Tibial nerve (tissue), 4 donors: ENCODE data around the gene PIGN. TPM values are rescaled to one million over a fixed set of nuclear protein-coding genes. Genes with fewer than 3 reads are reported as not detected.

ENCODE experiments used
- DNase-seq, 2 donors: peaks; one replicate each; pipeline ENCODE4 v3.0.0-alpha.2; 2019; ENCODE audit warnings: low spot score in 2 of 2
- H3K27ac ChIP-seq, 4 donors: fragments of 200-600 bp; sonication (generic) in 3 of 4; one replicate each; pipeline ENCODE4 v1.5.1; 2017 to 2019; ENCODE audit warnings: mild to moderate bottlenecking in 1 of 4
- H3K27me3 ChIP-seq, 2 donors: fragments of 200-600 bp; sonication (generic) in 1 of 2; one replicate each; pipeline versions ENCODE4 v1.5.1 to v1.6.0; 2017 to 2019
- H3K36me3 ChIP-seq, 3 donors: fragments of 200-600 bp; sonication (generic); one replicate each; pipeline ENCODE4 v1.5.1; 2018 to 2019
- H3K4me1 ChIP-seq, 4 donors: fragments of 200-600 bp; sonication (generic) in 3 of 4; one replicate each; pipeline ENCODE4 v1.5.1; 2017 to 2019
- H3K4me3 ChIP-seq, 4 donors: fragments of 200-600 bp; sonication (generic) in 3 of 4; one replicate each; pipeline ENCODE4 v1.5.1; 2017 to 2019; ENCODE audit warnings: mild to moderate bottlenecking in 1 of 4, moderate library complexity in 1 of 4
- H3K9me3 ChIP-seq, 4 donors: fragments of 200-600 bp; sonication (generic) in 3 of 4; one replicate each; pipeline ENCODE4 v1.5.1; 2017 to 2019
- CTCF ChIP-seq, 5 experiments: fragments of 200-600 bp in 3 of 5; fragments of 450-650 bp in 2 of 5; sonication (generic) in 3 of 5; IDR thresholded peaks; one replicate each; pipeline ENCODE4 v1.5.1; 2016 to 2019; ENCODE audit warnings: antibody characterized with exemption in 5 of 5, mild to moderate bottlenecking in 3 of 5, moderate library complexity in 2 of 5
- EP300 ChIP-seq, 2 donors: sonication (generic); formaldehyde crosslinking; IDR thresholded peaks; one replicate each; pipeline ENCODE4 v1.6.1; 2017; ENCODE audit warnings: antibody characterized with exemption in 2 of 2, mild to moderate bottlenecking in 1 of 2
- POLR2A ChIP-seq, 2 donors: fragments of 450-650 bp; IDR thresholded peaks; one replicate each; pipeline ENCODE4 v1.6.1; 2017; ENCODE audit warnings: antibody characterized with exemption in 2 of 2, mild to moderate bottlenecking in 2 of 2, moderate library complexity in 2 of 2
- WGBS, 2 donors: methylation state at CpG; one replicate each; pipeline ENCODE4 v1.1.5; 2018; 5-methylcytosine and 5-hydroxymethylcytosine counted together
- total RNA-seq, 4 donors: library from RNA; depleted of rRNA; stranded (reverse); fragments of >200 nt; gene quantifications; one replicate each; pipeline ENCODE4 v1.1.0, GENCODE V29; 2016

Gene PIGN
- total RNA-seq, 4 donors from 2014 or later, result 24.9 to 40.0 (median 32.5) TPM

- H3K27me3 ChIP-seq, result no peaks in the 10 kb centered on the region
- no peak overlapping the region for H3K27ac ChIP-seq
- H3K4me3 ChIP-seq, result no peak overlapping the region
- 82 to 93% methylated on average over 4 of the region's 4 CpGs for WGBS, 2 donors
- H3K9me3 ChIP-seq, result peaks cover 0 to 8% (median 4%) of the 10 kb centered on the region in 4 donors
- H3K36me3 ChIP-seq, result peaks cover 0 to 63% (median 0%) of the 10 kb centered on the region in 3 donors
- TF ChIP-seq POLR2A (IDR thresholded peaks at IDR 0.05) (no peak), CTCF (IDR thresholded peaks at IDR 0.05) (no peak), EP300 (IDR thresholded peaks at IDR 0.05) (no peak)
- no peaks in the 10 kb centered on the region for H3K4me1 ChIP-seq
- no peak for DNase-seq
These were observed 89.2 kb downstream of the PIGN start for GRCh38 chr18:62097698-62098097.

- no peak overlapping the region for H3K27ac ChIP-seq
- H3K4me1 ChIP-seq, result no peaks in the 10 kb centered on the region
- TF ChIP-seq EP300 (IDR thresholded peaks at IDR 0.05) (no peak), POLR2A (IDR thresholded peaks at IDR 0.05) (no peak)
- peaks cover 0 to 32% (median 0%) of the 10 kb centered on the region in 3 donors for H3K36me3 ChIP-seq
- H3K9me3 ChIP-seq, result no peaks in the 10 kb centered on the region
- H3K27me3 ChIP-seq, result no peaks in the 10 kb centered on the region
- DNase-seq, result no peak
- no peak overlapping the region for H3K4me3 ChIP-seq
- 78 to 79% methylated on average over 5 of the region's 5 CpGs for WGBS, 2 donors
These were observed 95.3 kb downstream of the PIGN start for GRCh38 chr18:62091487-62092120.

- DNase-seq, result no peak
- no peak for TF ChIP-seq CTCF (IDR thresholded peaks at IDR 0.05)
- Histone ChIP-seq H3K4me3 (no peak overlapping the region), H3K4me1 (no peaks in the 10 kb centered on the region), H3K27ac (no peak overlapping the region), H3K9me3 (no peaks in the 10 kb centered on the region), H3K36me3 (peaks cover 0 to 37% (median 0%) of the 10 kb centered on the region in 3 donors), H3K27me3 (no peaks in the 10 kb centered on the region)
These were observed 97.7 kb downstream of the PIGN start for GRCh38 chr18:62089174-62089573.

- H3K27ac ChIP-seq, result no peak overlapping the region
- no peak for TF ChIP-seq POLR2A (IDR thresholded peaks at IDR 0.05)
- TF ChIP-seq EP300 (IDR thresholded peaks at IDR 0.05), result no peak
- no peak for TF ChIP-seq CTCF (IDR thresholded peaks at IDR 0.05)
- H3K36me3 ChIP-seq, result peaks cover 0 to 41% (median 0%) of the 10 kb centered on the region in 3 donors
These were observed 98.7 kb downstream of the PIGN start for GRCh38 chr18:62088156-62088555.

GRCh38 chr18:62085756-62086155 is 101.1 kb downstream of the PIGN start:
- H3K36me3 ChIP-seq, result peaks cover 0 to 41% (median 0%) of the 10 kb centered on the region in 3 donors
- no peak overlapping the region for H3K4me3 ChIP-seq
- H3K27me3 ChIP-seq, result no peaks in the 10 kb centered on the region
- 88 to 94% methylated on average over 5 of the region's 5 CpGs for WGBS, 2 donors
- H3K27ac ChIP-seq, result no peak overlapping the region
- no peaks in the 10 kb centered on the region for H3K9me3 ChIP-seq
- TF ChIP-seq POLR2A (IDR thresholded peaks at IDR 0.05) (no peak), CTCF (IDR thresholded peaks at IDR 0.05) (no peak), EP300 (IDR thresholded peaks at IDR 0.05) (no peak)
- H3K4me1 ChIP-seq, result no peaks in the 10 kb centered on the region
- DNase-seq, result no peak

More at GRCh38 chr18:62088156-62088555, 98.7 kb downstream of the PIGN start:
- Histone ChIP-seq H3K9me3 (no peaks in the 10 kb centered on the region), H3K4me1 (no peaks in the 10 kb centered on the region), H3K4me3 (no peak overlapping the region), H3K27me3 (no peaks in the 10 kb centered on the region)
- no peak for DNase-seq
- 75 to 76% methylated on average over 2 of the region's 2 CpGs for WGBS, 2 donors
